Measurements from ENCODE around the gene GLRX5. TPM values are rescaled to one million over a fixed set of nuclear protein-coding genes. Genes with fewer than 3 reads are reported as not detected.

GLRX5 gene
- total RNA-seq, 1 donor from 2014 or later = 59.4 TPM

- TF ChIP-seq CTCF (conservative IDR thresholded peaks at IDR 0.05) = no peak
- H3K27me3 Mint-ChIP-seq = peaks cover 13% of the 10 kb centered on the region
- DNase-seq (ENCODE audit: extremely low spot score, unreplicated experiment) = no peak
- H3K36me3 Mint-ChIP-seq = no peaks in the 10 kb centered on the region
- no peaks in the 10 kb centered on the region for H3K9me3 Mint-ChIP-seq
- H3K4me1 Mint-ChIP-seq (ENCODE audit: unreplicated experiment) = peaks cover 32% of the 10 kb centered on the region
- H3K27ac Mint-ChIP-seq = no peak overlapping the region
- no peak overlapping the region for H3K4me3 Mint-ChIP-seq
Observed at GRCh38 chr14:95500201-95500681, 34.6 kb upstream of the GLRX5 start.

- no peak overlapping the region for H3K27ac Mint-ChIP-seq
- peaks cover 32% of the 10 kb centered on the region for H3K4me1 Mint-ChIP-seq (ENCODE audit: unreplicated experiment)
- DNase-seq (ENCODE audit: extremely low spot score, unreplicated experiment) = no peak
- peaks cover 13% of the 10 kb centered on the region for H3K27me3 Mint-ChIP-seq
- H3K4me3 Mint-ChIP-seq = peak overlapping the region; percentile 40
- no peaks in the 10 kb centered on the region for H3K36me3 Mint-ChIP-seq
- TF ChIP-seq CTCF (conservative IDR thresholded peaks at IDR 0.05) = no peak
- no peaks in the 10 kb centered on the region for H3K9me3 Mint-ChIP-seq
Observed at GRCh38 chr14:95500772-95501401, 34.0 kb upstream of the GLRX5 start.

GRCh38 chr14:95502381-95502950 lies 32.4 kb upstream of the GLRX5 start:
- H3K36me3 Mint-ChIP-seq = no peaks in the 10 kb centered on the region
- no peak overlapping the region for H3K27ac Mint-ChIP-seq
- no peak overlapping the region for H3K4me3 Mint-ChIP-seq
- H3K27me3 Mint-ChIP-seq = peaks cover 13% of the 10 kb centered on the region
- no peak for DNase-seq (ENCODE audit: extremely low spot score, unreplicated experiment)
- TF ChIP-seq CTCF (conservative IDR thresholded peaks at IDR 0.05) = no peak
- H3K4me1 Mint-ChIP-seq (ENCODE audit: unreplicated experiment) = peaks cover 18% of the 10 kb centered on the region
- H3K9me3 Mint-ChIP-seq = no peaks in the 10 kb centered on the region

GRCh38 chr14:95503365-95504134 lies 31.3 kb upstream of the GLRX5 start:
- Mint-ChIP-seq H3K4me1 (ENCODE audit: unreplicated experiment) (peaks cover 15% of the 10 kb centered on the region), H3K27me3 (peaks cover 18% of the 10 kb centered on the region), H3K27ac (no peak overlapping the region), H3K9me3 (no peaks in the 10 kb centered on the region), H3K36me3 (no peaks in the 10 kb centered on the region), H3K4me3 (no peak overlapping the region)
- TF ChIP-seq CTCF (conservative IDR thresholded peaks at IDR 0.05) = no peak
- no peak for DNase-seq (ENCODE audit: extremely low spot score, unreplicated experiment)

- no peak for DNase-seq (ENCODE audit: extremely low spot score, unreplicated experiment)
- Mint-ChIP-seq H3K4me1 (ENCODE audit: unreplicated experiment) (peaks cover 15% of the 10 kb centered on the region), H3K4me3 (no peak overlapping the region), H3K9me3 (no peaks in the 10 kb centered on the region), H3K27me3 (peaks cover 20% of the 10 kb centered on the region), H3K36me3 (no peaks in the 10 kb centered on the region), H3K27ac (no peak overlapping the region)
- TF ChIP-seq CTCF (conservative IDR thresholded peaks at IDR 0.05) = no peak
Observed at GRCh38 chr14:95504135-95505029, 30.5 kb upstream of the GLRX5 start.

All from type B pancreatic cell (in vitro differentiated cells).